Muscle of back (tissue), 13 donors: ENCODE measurements around the gene MALAT1. TPM values are rescaled to one million over a fixed set of nuclear protein-coding genes. Genes with fewer than 3 reads are reported as not detected.
"Not testable (repeated sequence)": the region's sequence is repeated elsewhere in the genome, so short reads cannot be mapped to it uniquely, and the experiment has no call there.

Experiments
- DNase-seq, 3 donors: peaks; one replicate each; pipeline versions ENCODE4 v3.0.0 to v3.0.0-alpha.2; 2013
- long read RNA-seq, 9 donors: transcript quantifications; one replicate each; lab custom pipeline, GENCODE V29; 2026
- polyA plus RNA-seq, 10 donors: library from polyadenylated mRNA; unstranded; fragments of 120-200 nt; gene quantifications; one replicate each; pipeline ENCODE4 v1.2.1, GENCODE V29; 2013; ENCODE audit not compliant: insufficient read length in 10 of 10

Gene MALAT1
- polyA plus RNA-seq, result 100 to 1,000 TPM in 9 of 10 donors, 10 to 100 TPM in 1; 85.1 to 316 (median 172) TPM
- long read RNA-seq, donor 1, full-length matches to known transcripts, result 985 of 985 reads
- long read RNA-seq, donor 1, partial matches to known transcripts, result 0 of 985 reads
- long read RNA-seq, donor 1, other reads (novel, unspliced or antisense), result 0 of 985 reads
- long read RNA-seq, donor 2, full-length matches to known transcripts, result 524 of 524 reads
- long read RNA-seq, donor 2, partial matches to known transcripts, result 0 of 524 reads
- long read RNA-seq, donor 2, other reads (novel, unspliced or antisense), result 0 of 524 reads
- long read RNA-seq, donor 3, full-length matches to known transcripts, result 2 of 2 reads
- long read RNA-seq, donor 3, partial matches to known transcripts, result 0 of 2 reads
- long read RNA-seq, donor 3, other reads (novel, unspliced or antisense), result 0 of 2 reads
- long read RNA-seq, donor 4, full-length matches to known transcripts, result 247 of 247 reads
- long read RNA-seq, donor 4, partial matches to known transcripts, result 0 of 247 reads
- long read RNA-seq, donor 4, other reads (novel, unspliced or antisense), result 0 of 247 reads
- long read RNA-seq, donor 5, full-length matches to known transcripts, result 1,008 of 1,008 reads
- long read RNA-seq, donor 5, partial matches to known transcripts, result 0 of 1,008 reads
- long read RNA-seq, donor 5, other reads (novel, unspliced or antisense), result 0 of 1,008 reads
- long read RNA-seq, donor 6, full-length matches to known transcripts, result 444 of 444 reads
- long read RNA-seq, donor 6, partial matches to known transcripts, result 0 of 444 reads
- long read RNA-seq, donor 6, other reads (novel, unspliced or antisense), result 0 of 444 reads
- long read RNA-seq, donor 7, full-length matches to known transcripts, result 1,240 of 1,240 reads
- long read RNA-seq, donor 7, partial matches to known transcripts, result 0 of 1,240 reads
- long read RNA-seq, donor 7, other reads (novel, unspliced or antisense), result 0 of 1,240 reads
- long read RNA-seq, donor 8, full-length matches to known transcripts, result 424 of 424 reads
- long read RNA-seq, donor 8, partial matches to known transcripts, result 0 of 424 reads
- long read RNA-seq, donor 8, other reads (novel, unspliced or antisense), result 0 of 424 reads
- long read RNA-seq, donor 9, full-length matches to known transcripts, result 155 of 155 reads
- long read RNA-seq, donor 9, partial matches to known transcripts, result 0 of 155 reads
- long read RNA-seq, donor 9, other reads (novel, unspliced or antisense), result 0 of 155 reads

DNA sequence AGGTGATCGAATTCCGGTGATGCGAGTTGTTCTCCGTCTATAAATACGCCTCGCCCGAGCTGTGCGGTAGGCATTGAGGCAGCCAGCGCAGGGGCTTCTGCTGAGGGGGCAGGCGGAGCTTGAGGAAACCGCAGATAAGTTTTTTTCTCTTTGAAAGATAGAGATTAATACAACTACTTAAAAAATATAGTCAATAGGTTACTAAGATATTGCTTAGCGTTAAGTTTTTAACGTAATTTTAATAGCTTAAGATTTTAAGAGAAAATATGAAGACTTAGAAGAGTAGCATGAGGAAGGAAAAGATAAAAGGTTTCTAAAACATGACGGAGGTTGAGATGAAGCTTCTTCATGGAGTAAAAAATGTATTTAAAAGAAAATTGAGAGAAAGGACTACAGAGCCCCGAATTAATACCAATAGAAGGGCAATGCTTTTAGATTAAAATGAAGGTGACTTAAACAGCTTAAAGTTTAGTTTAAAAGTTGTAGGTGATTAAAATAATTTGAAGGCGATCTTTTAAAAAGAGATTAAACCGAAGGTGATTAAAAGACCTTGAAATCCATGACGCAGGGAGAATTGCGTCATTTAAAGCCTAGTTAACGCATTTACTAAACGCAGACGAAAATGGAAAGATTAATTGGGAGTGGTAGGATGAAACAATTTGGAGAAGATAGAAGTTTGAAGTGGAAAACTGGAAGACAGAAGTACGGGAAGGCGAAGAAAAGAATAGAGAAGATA lies at the start of gene MALAT1:
TSS of gene MALAT1 (plus strand) at position 69 of the 736 bp plus-strand sequence.
- DNase-seq, result peak; percentile 97 to 98 (median 98)

DNA sequence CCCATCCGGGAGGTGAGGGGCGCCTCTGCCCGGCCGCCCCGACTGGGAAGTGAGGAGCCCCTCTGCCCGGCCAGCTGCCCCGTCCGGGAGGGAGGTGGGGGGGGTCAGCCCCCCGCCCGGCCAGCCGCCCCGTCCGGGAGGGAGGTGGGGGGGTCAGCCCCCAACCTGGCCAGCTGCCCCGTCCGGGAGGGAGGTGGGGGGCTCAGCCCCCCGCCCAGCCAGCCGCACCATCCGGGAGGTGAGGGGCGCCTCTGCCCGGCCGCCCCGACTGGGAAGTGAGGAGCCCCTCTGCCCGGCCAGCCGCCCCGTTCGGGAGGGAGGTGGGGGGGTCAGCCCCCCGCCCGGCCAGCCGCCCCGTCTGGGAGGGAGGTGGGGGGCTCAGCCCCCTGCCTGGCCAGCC lies 47.5 kb upstream of the MALAT1 start:
- not testable (repeated sequence) for DNase-seq

GRCh38 chr11:65452259-65452658 lies 46.6 kb upstream of the MALAT1 start:
- not testable (repeated sequence) for DNase-seq

GRCh38 chr11:65452806-65453490 lies 45.9 kb upstream of the MALAT1 start:
- DNase-seq, result peak; percentile 71 to 89 (median 87)

- no peak for DNase-seq
Observed at GRCh38 chr11:65454311-65454695, 44.5 kb upstream of the MALAT1 start.

- peak; percentile 91 to 97 (median 96) for DNase-seq
Observed at GRCh38 chr11:65454696-65455456, 44.0 kb upstream of the MALAT1 start.

DNA sequence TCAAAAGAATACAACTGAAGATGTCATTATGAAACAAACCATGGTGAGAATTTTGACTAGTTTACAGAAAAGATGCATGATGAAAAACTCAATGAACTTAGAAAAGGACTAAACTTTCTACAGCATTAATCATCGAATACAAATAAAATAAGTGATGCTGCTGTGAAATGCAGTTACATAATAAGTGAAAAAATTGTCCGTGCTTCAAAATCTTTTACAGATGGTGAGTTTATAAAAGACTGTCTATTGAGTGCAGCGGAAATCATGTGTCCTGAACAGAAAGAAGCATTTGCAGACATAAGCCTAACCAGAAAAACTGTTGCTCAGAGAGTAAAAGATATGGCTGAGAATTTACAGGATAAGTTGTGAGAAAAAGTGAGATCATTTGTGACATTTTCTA lies 42.4 kb upstream of the MALAT1 start:
- DNase-seq, result no peak

DNA sequence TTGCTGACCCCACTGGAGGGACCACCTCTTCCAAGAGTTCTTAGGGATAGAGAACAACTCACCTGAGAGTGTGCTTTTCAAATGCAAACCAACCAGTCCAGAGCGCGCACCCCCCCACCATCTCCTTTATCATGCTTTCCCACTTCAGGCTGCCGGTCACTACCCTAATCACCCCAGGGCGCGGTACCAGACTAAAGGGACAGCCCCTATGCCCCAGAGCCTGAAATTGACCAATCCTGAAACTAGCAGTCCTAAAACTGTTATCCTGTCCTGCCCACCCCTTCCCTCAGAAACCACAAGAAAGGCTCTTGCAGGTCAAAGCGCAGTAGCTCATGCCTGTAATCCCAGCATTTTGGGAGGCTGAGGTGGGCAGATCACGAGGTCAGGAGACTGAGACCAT lies 39.3 kb upstream of the MALAT1 start:
- DNase-seq, result no peak

GRCh38 chr11:65465471-65465870 lies 33.4 kb upstream of the MALAT1 start:
- not testable (repeated sequence) for DNase-seq

DNA sequence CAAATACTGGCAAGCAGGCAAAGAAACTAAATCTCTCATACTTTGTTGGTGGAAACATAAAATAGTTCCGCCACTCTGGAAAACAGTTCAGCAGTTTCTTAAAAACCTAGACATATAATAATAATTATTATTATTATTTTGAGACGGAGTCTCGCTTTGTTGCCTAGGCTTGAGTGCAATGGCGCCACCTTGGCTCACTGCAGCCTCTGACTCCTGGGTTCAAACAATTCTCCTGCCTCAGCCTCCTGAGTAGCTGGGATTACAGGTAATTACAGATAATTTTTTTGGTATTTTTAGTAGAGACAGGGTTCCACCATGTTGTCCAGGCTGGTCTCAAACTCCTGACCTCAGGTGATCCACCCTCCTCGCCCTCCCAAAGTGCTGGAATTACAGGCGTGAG lies 31.5 kb upstream of the MALAT1 start:
- DNase-seq, result not testable (repeated sequence)

- peak in 1 of 3 donors; percentile 52 for DNase-seq
Observed at GRCh38 chr11:65468874-65469333, 29.9 kb upstream of the MALAT1 start.

DNA sequence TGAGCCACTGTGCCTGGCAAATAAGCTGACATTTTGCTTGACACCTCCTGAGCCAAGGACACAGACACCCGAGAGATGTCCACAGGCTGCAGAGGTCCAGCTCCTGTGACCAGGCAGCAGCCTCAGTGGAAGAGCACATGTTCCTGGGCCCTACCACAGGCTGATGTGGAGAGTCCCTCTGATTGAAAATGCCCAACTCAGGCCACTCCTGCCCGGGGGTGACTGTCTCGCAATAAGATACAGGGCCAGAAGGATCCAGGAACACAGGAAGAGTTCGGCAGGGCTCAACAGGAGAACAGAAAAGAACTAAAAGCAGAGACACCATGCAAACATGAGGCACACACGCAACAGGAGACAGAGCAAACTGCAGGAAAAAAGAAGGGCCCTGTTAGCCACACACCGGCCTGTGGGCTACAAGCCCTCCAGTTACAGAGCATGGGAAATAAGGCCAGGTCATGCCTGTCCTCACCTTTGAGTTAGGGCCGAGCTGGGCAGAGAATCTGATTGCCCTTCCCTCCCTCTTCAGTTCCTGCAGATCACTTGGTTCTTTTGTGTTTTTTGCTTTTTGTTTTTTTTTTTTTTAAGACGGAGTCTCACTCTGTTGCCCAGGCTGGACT lies 28.3 kb upstream of the MALAT1 start:
- DNase-seq, result peak in 1 of 3 donors; percentile 5

DNA sequence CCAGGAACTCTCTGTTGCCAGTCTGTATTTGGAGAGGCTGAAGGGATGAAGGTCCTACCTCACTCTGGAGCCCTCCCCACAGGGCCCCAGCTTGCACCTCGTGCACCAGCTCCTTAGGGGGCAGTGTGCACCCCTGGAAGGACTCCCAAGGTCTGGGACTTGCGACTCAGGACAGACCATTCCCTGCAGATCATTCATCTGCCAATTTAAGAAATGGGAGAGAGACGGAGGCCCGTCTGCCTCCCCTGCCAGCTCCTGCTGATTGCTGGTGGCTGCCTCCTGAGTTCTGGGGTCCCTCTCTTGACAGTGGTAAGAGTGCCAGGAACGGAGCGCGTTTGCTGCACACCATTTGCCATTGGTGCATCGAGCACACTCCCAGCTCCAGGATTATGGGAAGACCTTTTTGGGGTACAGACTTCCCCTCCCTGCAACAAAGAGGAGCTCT lies 27.4 kb upstream of the MALAT1 start:
- peak in 1 of 3 donors; percentile 51 for DNase-seq

DNA sequence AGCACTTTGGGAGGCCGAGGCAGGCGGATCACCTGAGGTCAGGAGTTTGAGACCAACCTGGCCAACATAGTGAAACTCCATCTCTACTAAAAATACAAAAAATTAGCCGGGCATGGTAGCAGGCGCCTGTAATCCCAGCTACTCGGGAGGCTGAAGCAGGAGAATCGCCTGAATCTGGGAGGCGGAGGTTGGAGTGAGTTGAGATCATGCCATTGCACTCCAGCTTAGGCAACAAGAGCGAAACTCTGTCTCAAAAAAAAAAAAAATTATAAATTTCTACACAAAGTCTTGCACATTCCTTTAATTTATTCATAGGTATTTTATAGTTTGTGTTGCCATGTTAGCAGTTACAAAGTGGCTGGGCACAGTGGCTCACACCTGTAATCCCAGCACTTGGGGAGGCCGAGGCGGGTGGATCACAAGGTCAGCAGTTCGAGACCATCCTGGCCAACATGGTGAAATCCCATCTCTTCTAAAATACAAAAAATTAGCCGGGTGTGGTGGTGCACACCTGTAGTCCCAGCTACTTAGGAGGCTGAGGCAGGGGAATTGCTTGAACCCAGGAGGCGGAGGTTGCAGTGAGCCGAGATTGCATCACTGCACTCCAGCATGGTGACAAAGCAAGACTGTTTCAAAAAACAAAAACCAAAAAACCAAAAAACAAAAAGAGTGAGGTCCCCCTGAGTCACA lies 26.1 kb upstream of the MALAT1 start:
- DNase-seq, result not testable (repeated sequence)

GRCh38 chr11:65473278-65473860 lies 25.5 kb upstream of the MALAT1 start:
- DNase-seq, result no peak

- DNase-seq, result no peak
Observed at GRCh38 chr11:65474864-65475263, 24.0 kb upstream of the MALAT1 start.

- DNase-seq, result no peak
Observed at GRCh38 chr11:65476632-65477148, 22.2 kb upstream of the MALAT1 start.
